Endodermal cell (in vitro differentiated cells): ENCODE measurements around the gene PPM1E. TPM values are rescaled to one million over a fixed set of nuclear protein-coding genes. Genes with fewer than 3 reads are reported as not detected.

ENCODE experiments used
- DNase-seq: peaks from one replicate; pipeline ENCODE4 v3.0.0-alpha.2; 2017
- H3K27ac ChIP-seq: 2 replicates; pipeline ENCODE4 v1.5.1; 2013; ENCODE audit warnings: mild to moderate bottlenecking, low read depth, low read length, moderate library complexity
- H3K27me3 ChIP-seq: 2 replicates; pipeline ENCODE4 v1.6.1; 2013; ENCODE audit warnings: mild to moderate bottlenecking, low read length, moderate library complexity; ENCODE audit not compliant: insufficient read depth, control insufficient read depth, poor library complexity, severe bottlenecking
- H3K36me3 ChIP-seq: 2 replicates; pipeline ENCODE4 v1.7.0; 2013; ENCODE audit warnings: mild to moderate bottlenecking, low read length, moderate library complexity; ENCODE audit not compliant: control insufficient read depth, insufficient read depth
- H3K4me1 ChIP-seq: one replicate; pipeline ENCODE4 v1.7.0; 2013; ENCODE audit warnings: low read length; ENCODE audit not compliant: control insufficient read depth, insufficient read depth
- H3K4me3 ChIP-seq: 2 replicates; pipeline ENCODE4 v1.5.1; 2013; ENCODE audit warnings: mild to moderate bottlenecking, low read length, moderate library complexity
- H3K9ac ChIP-seq: 2 replicates; pipeline ENCODE4 v1.6.1; 2013; ENCODE audit warnings: mild to moderate bottlenecking, low read length, moderate library complexity; ENCODE audit not compliant: poor library complexity, severe bottlenecking; ENCODE audit errors: extremely low read depth
- H3K9me3 ChIP-seq: 2 replicates; pipeline ENCODE4 v1.6.1; 2013; ENCODE audit warnings: mild to moderate bottlenecking, low read length, moderate library complexity; ENCODE audit not compliant: control insufficient read depth
- H3K27ac Mint-ChIP-seq: 2 replicates; pipeline ENCODE4 v1.8.0; 2020; ENCODE audit warnings: mixed read lengths
- H3K27me3 Mint-ChIP-seq: 2 replicates; pipeline ENCODE4 v1.8.0; 2021; ENCODE audit warnings: mild to moderate bottlenecking, mixed read lengths; ENCODE audit not compliant: insufficient read depth
- H3K36me3 Mint-ChIP-seq: 2 replicates; pipeline ENCODE4 v1.8.0; 2020; ENCODE audit warnings: low read depth, mixed read lengths
- H3K4me1 Mint-ChIP-seq: 2 replicates; pipeline ENCODE4 v1.8.0; 2020; ENCODE audit warnings: mixed read lengths
- H3K4me3 Mint-ChIP-seq: 2 replicates; pipeline ENCODE4 v1.8.0; 2020; ENCODE audit warnings: mild to moderate bottlenecking, moderate library complexity, mixed read lengths
- H3K9me3 Mint-ChIP-seq: 2 replicates; pipeline ENCODE4 v1.8.0; 2020; ENCODE audit warnings: mild to moderate bottlenecking, mixed read lengths
- CTCF ChIP-seq: fragments of 200-600 bp; sonication (generic); conservative IDR thresholded peaks from 2 replicates; pipeline ENCODE4 v1.5.0; 2021; ENCODE audit warnings: antibody characterized with exemption, mild to moderate bottlenecking
- WGBS, 2 experiments: methylation state at CpG; one replicate each; pipeline versions ENCODE4 v1.1.5 to v1.1.7; 2013; ENCODE audit warnings: missing lambda C conversion rate in 2 of 2, mixed read lengths in 1 of 2; ENCODE audit not compliant: insufficient coverage in 1 of 2, insufficient read length in 1 of 2; 5-methylcytosine and 5-hydroxymethylcytosine counted together
- total RNA-seq, 2 donors: library from RNA; stranded (reverse); fragmentation: NEBNext Ultra II Directional in 1 of 2; extraction: Animal tissue kit (Norgen Biotek cat#: 25700) in 1 of 2; gene quantifications; 2 replicates in 1 of 2; 3 replicates in 1 of 2; pipeline ENCODE4 v1.2.1, GENCODE V29; 2021

The PPM1E gene
- total RNA-seq, 2 donors from 2014 or later = 1.4 to 2.2 TPM

- no peaks in the 10 kb centered on the region for H3K4me1 Mint-ChIP-seq
- H3K9me3 Mint-ChIP-seq = no peaks in the 10 kb centered on the region
- H3K27ac ChIP-seq = no peak overlapping the region
- H3K27me3 ChIP-seq = no peaks in the 10 kb centered on the region
- 100% methylated on average over 1 of the region's 1 CpG; no CpG with 5 or more reads in 1 of the 2 experiments for WGBS, 2 experiments
- DNase-seq = no peak
- H3K4me3 ChIP-seq = no peak overlapping the region
- no peak for TF ChIP-seq CTCF
- peaks cover 30% of the 10 kb centered on the region for H3K36me3 Mint-ChIP-seq
- no peak overlapping the region for H3K9ac ChIP-seq
- H3K4me1 ChIP-seq = no peaks in the 10 kb centered on the region
- H3K27me3 Mint-ChIP-seq = no peaks in the 10 kb centered on the region
- H3K4me3 Mint-ChIP-seq = no peak overlapping the region
- peaks cover 31% of the 10 kb centered on the region for H3K36me3 ChIP-seq
- H3K27ac Mint-ChIP-seq = no peak overlapping the region
- H3K9me3 ChIP-seq = no peaks in the 10 kb centered on the region
Measured at GRCh38 chr17:58999500-58999899, 243.8 kb downstream of the PPM1E start.

GRCh38 chr17:59000022-59000421 lies 244.4 kb downstream of the PPM1E start:
- 88 to 90% methylated on average over 1 of the region's 1 CpG for WGBS, 2 experiments
- DNase-seq = no peak
- Mint-ChIP-seq H3K27me3 (no peaks in the 10 kb centered on the region), H3K27ac (no peak overlapping the region), H3K9me3 (no peaks in the 10 kb centered on the region), H3K36me3 (peaks cover 29% of the 10 kb centered on the region), H3K4me3 (no peak overlapping the region), H3K4me1 (peaks cover 2% of the 10 kb centered on the region)
- no peak overlapping the region for H3K9ac ChIP-seq
- H3K27ac ChIP-seq = no peak overlapping the region
- H3K27me3 ChIP-seq = no peaks in the 10 kb centered on the region
- no peaks in the 10 kb centered on the region for H3K4me1 ChIP-seq
- no peak overlapping the region for H3K4me3 ChIP-seq
- no peaks in the 10 kb centered on the region for H3K9me3 ChIP-seq
- H3K36me3 ChIP-seq = peaks cover 31% of the 10 kb centered on the region
- no peak for TF ChIP-seq CTCF

DNA sequence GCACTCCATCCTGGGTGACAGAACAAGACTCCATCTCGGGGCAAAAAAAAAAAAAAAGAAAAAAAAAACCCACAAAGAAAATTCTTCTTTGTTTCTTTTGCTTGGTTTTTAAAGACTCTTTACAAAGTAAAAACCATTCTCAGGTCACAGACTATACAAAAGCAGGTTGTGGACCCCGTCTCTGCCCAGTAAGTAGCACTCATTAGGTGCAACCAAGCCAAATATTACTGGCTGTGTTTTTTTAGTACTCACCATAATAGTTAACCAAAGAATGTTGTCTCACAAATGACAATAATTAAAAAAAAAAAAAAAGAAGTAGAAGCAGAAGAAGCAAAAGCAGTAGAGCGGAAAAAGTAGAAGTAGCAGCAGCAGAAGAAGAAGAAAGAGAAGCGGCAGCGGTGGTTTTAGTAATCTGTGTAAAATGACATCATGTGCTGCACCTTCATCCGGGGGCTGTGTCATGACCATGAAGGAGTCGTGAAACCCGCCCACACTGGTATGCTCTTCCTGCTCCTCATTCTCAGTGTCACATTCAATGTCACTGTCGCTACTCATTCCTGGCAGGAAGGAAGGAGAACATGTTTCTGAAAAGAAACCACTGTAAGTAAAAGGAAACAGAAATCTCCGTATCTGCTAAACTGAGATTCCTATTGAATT lies 245.6 kb downstream of the PPM1E start:
- no peaks in the 10 kb centered on the region for H3K9me3 Mint-ChIP-seq
- Histone ChIP-seq H3K4me3 (no peak overlapping the region), H3K9ac (no peak overlapping the region), H3K36me3 (peaks cover 35% of the 10 kb centered on the region), H3K4me1 (no peaks in the 10 kb centered on the region), H3K27me3 (no peaks in the 10 kb centered on the region), H3K9me3 (no peaks in the 10 kb centered on the region), H3K27ac (no peak overlapping the region)
- H3K4me1 Mint-ChIP-seq = peaks cover 2% of the 10 kb centered on the region
- no peak for TF ChIP-seq CTCF
- peaks cover 26% of the 10 kb centered on the region for H3K36me3 Mint-ChIP-seq
- 98 to 100% methylated on average over 1 to 10 of the region's 10 CpGs for WGBS, 2 experiments
- H3K27me3 Mint-ChIP-seq = no peaks in the 10 kb centered on the region
- DNase-seq = peak; percentile 61
- H3K27ac Mint-ChIP-seq = peak overlapping the region; percentile 86
- H3K4me3 Mint-ChIP-seq = no peak overlapping the region
